ENCODE measurements around the gene DVL1. TPM values are rescaled to one million over a fixed set of nuclear protein-coding genes. Genes with fewer than 3 reads are reported as not detected.
A peak's percentile ranks its signal among the peaks of the same experiment; 100 is the strongest.

DVL1 gene
- total RNA-seq, 2 experiments from 2014 or later: 37.2 to 39.2 TPM

DNA sequence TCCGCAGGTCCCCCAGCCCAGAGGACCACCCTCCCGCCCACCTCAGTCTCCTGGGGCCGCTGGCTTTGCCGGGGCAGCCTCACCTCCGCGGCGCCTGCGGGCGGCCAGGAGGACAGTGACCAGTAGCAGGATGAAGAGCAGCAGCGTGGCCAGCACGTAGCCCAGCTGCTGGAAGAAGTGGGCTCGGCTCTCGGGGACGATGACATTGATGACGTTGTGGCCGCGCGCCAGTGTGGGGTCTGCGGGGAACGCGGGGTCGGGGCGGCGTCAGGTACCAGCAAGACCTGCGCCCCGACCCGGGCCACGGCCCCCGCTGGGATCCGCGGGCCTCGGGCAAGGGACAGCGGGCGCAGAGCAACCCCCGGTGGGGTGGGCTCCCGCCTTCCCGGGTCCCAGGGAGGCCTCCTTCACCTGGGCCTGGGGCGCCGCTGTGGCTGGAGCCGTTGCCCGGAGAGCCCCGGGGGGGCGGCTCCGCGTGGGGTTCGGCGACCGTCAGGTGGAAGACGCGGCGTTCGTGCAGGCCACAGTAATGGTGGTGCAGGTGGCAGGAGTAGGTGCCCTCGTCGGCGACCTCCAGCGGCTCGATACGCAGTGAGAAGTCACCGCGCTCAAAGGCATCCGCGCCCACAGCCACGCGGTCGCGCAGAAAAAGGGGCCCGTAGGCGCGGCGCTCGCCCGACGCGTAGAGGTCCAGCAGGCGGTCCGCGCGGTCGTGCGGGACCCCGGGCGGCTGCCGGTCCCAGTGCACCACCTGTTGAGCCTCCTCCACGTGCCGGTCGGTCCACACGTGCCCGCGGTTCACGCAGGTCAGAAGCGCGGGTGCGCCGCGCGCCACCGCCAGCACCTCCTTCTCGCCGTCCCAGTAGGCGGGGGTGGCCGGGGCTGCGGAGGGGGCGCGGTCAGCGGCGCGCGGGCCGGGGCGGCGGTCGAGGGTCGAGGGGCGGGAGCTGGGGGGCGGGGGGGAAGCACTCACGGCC is 5.3 kb upstream of the DVL1 start:
- no peak for DNase-seq
- H3K4me1 Mint-ChIP-seq (ENCODE audit: low read depth): peaks cover 28% of the 10 kb centered on the region

DNA sequence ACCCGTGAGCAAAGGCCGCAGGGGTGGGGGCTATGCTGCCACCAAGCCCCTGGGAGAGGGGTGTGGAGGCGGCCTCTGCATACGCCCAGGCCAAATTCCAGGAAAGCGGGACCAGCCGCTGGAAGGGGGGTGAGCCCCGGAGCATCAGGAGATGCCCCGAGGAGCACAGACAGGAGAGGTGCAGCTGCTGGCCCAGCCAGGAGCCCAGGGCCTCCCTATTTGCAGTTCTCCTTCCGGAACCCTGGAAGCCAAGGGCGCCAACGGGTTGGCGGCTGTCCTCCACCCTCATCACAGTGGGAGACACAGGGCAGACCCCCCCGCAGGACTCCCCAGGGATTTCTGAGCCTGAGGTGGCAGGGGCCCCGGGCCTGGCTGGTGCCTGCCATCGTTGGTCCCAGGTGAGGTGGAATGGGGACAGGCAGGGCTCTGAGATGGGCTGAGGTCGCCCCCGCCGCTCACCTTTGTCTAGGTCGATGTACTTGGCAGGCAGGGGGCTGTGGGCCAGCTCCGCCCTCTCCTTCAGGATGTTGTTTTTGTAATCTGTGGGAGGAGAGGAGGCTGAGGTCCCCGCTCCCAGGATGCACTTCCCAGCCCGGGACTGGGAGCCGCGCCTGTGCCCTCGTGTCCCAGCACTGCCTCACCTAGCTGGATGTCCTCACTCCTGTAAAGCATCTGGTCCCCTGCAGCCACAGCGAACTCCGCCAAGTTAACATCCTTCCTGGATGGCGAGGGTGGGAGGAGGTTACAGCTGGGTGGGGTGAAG is 4.4 kb upstream of the DVL1 start:
- H3K4me3 Mint-ChIP-seq: no peak overlapping the region
- no peaks in the 10 kb centered on the region for H3K9me3 Mint-ChIP-seq
- POLR2A ChIA-PET: interaction anchor here (0.7 kb wide), 2 partner anchors 18 kb away, joined by 3 to 4 read pairs; no protein-coding TSS in a partner anchor
- no peak for DNase-seq
- no peak for ATAC-seq
- intact Hi-C loops (cut with micrococcal nuclease): no loop called here
- H3K27me3 Mint-ChIP-seq: peaks cover 12% of the 10 kb centered on the region
- CTCF ChIA-PET: interaction anchor here (3.8 kb wide), 1 partner anchor 18 kb away, joined by 40 read pairs; no protein-coding TSS in a partner anchor
- peaks cover 20% of the 10 kb centered on the region for H3K4me1 Mint-ChIP-seq (ENCODE audit: low read depth)
- TF ChIP-seq, protein P1, sequence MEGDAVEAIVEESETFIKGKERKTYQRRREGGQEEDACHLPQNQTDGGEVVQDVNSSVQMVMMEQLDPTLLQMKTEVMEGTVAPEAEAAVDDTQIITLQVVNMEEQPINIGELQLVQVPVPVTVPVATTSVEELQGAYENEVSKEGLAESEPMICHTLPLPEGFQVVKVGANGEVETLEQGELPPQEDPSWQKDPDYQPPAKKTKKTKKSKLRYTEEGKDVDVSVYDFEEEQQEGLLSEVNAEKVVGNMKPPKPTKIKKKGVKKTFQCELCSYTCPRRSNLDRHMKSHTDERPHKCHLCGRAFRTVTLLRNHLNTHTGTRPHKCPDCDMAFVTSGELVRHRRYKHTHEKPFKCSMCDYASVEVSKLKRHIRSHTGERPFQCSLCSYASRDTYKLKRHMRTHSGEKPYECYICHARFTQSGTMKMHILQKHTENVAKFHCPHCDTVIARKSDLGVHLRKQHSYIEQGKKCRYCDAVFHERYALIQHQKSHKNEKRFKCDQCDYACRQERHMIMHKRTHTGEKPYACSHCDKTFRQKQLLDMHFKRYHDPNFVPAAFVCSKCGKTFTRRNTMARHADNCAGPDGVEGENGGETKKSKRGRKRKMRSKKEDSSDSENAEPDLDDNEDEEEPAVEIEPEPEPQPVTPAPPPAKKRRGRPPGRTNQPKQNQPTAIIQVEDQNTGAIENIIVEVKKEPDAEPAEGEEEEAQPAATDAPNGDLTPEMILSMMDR (IDR thresholded peaks at IDR 0.05): no peak
- no peak overlapping the region for H3K27ac Mint-ChIP-seq
- no peaks in the 10 kb centered on the region for H3K36me3 Mint-ChIP-seq (ENCODE audit: low read depth)

More for the DNA sequence above, 5.3 kb upstream of the DVL1 start:
- POLR2A ChIA-PET: interaction anchor here (0.6 to 1.1 kb wide), 3 partner anchors 17 to 239 kb away, joined by 3 to 4 read pairs (median 3); partner anchors contain the start of gene C1orf159
- Mint-ChIP-seq H3K9me3 (no peaks in the 10 kb centered on the region), H3K36me3 (ENCODE audit: low read depth) (no peaks in the 10 kb centered on the region), H3K27me3 (peaks cover 12% of the 10 kb centered on the region), H3K4me3 (no peak overlapping the region), H3K27ac (no peak overlapping the region)
- no peak for ATAC-seq
- TF ChIP-seq, protein P1 (IDR thresholded peaks at IDR 0.05): no peak
- intact Hi-C loops (cut with micrococcal nuclease): no loop called here
- CTCF ChIA-PET: interaction anchor here (0.6 to 3.8 kb wide), 3 partner anchors 17 to 96 kb away, joined by 3 to 40 read pairs (median 9); no protein-coding TSS in a partner anchor

- no peaks in the 10 kb centered on the region for H3K9me3 Mint-ChIP-seq
- ChIA-PET CTCF (interaction anchor here (3.8 kb wide), 1 partner anchor 19 kb away, joined by 40 read pairs; no protein-coding TSS in a partner anchor), POLR2A (interaction anchor here (0.7 to 1.3 kb wide), 3 partner anchors 18 to 442 kb away, joined by 3 to 6 read pairs (median 3); no protein-coding TSS in a partner anchor)
- H3K27me3 Mint-ChIP-seq: peaks cover 12% of the 10 kb centered on the region
- H3K36me3 Mint-ChIP-seq (ENCODE audit: low read depth): no peaks in the 10 kb centered on the region
- ATAC-seq: no peak
- intact Hi-C loops (cut with micrococcal nuclease): no loop called here
- TF ChIP-seq, protein P1 (IDR thresholded peaks at IDR 0.05): no peak
- peaks cover 17% of the 10 kb centered on the region for H3K4me1 Mint-ChIP-seq (ENCODE audit: low read depth)
- H3K27ac Mint-ChIP-seq: no peak overlapping the region
- DNase-seq: no peak
- peak overlapping the region; percentile 61 for H3K4me3 Mint-ChIP-seq
These were observed 3.7 kb upstream of the DVL1 start for GRCh38 chr1:1352786-1353388.

GRCh38 chr1:1351511-1352427 is 2.6 kb upstream of the DVL1 start:
- CTCF ChIA-PET: interaction anchor here (3.8 kb wide), 1 partner anchor 20 kb away, joined by 40 read pairs; no protein-coding TSS in a partner anchor
- POLR2A ChIA-PET: interaction anchor here (0.7 to 1.3 kb wide), 2 partner anchors 21 to 23 kb away, joined by 4 to 6 read pairs; partner anchors contain the start of gene AURKAIP1
- DNase-seq: no peak
- Mint-ChIP-seq H3K27me3 (peaks cover 12% of the 10 kb centered on the region), H3K9me3 (no peaks in the 10 kb centered on the region), H3K4me1 (ENCODE audit: low read depth) (peaks cover 22% of the 10 kb centered on the region), H3K4me3 (peak overlapping the region; percentile 61), H3K36me3 (ENCODE audit: low read depth) (no peaks in the 10 kb centered on the region), H3K27ac (peak overlapping the region; percentile 49)
- intact Hi-C loops (cut with micrococcal nuclease): no loop called here
- no peak for ATAC-seq
- TF ChIP-seq, protein P1 (IDR thresholded peaks at IDR 0.05): no peak
